WTC11 (cell line): Measurements from ENCODE around the gene METTL23. TPM values are rescaled to one million over a fixed set of nuclear protein-coding genes. Genes with fewer than 3 reads are reported as not detected.

Experiments used
- FOXJ3 ChIP-seq: sonication (generic); formaldehyde crosslinking; IDR thresholded peaks from 2 replicates; pipeline ENCODE4 v1.9.0; 2021; ENCODE audit warnings: missing genetic modification reagents, mild to moderate bottlenecking, borderline replicate concordance
- GABPB1 ChIP-seq: sonication (generic); formaldehyde crosslinking; IDR thresholded peaks from 2 replicates; pipeline ENCODE4 v1.8.1; 2023; ENCODE audit warnings: mild to moderate bottlenecking, missing genetic modification reagents
- MYBL2 ChIP-seq: sonication (generic); formaldehyde crosslinking; IDR thresholded peaks from 2 replicates; pipeline ENCODE4 v1.8.1; 2023; ENCODE audit warnings: mild to moderate bottlenecking, moderate library complexity, missing genetic modification reagents
- NFYB ChIP-seq: sonication (generic); formaldehyde crosslinking; conservative IDR thresholded peaks from 2 replicates; pipeline ENCODE4 v1.8.0; 2022; ENCODE audit warnings: low read depth, missing genetic modification reagents
- OVOL2 ChIP-seq: fragments of 250-450 bp; sonication (Bioruptor Pico); IDR thresholded peaks from 2 replicates; pipeline ENCODE4 v1.9.0; 2021; ENCODE audit warnings: mild to moderate bottlenecking, borderline replicate concordance
- SP1 ChIP-seq: sonication (generic); formaldehyde crosslinking; conservative IDR thresholded peaks from 2 replicates; pipeline ENCODE4 v1.8.1; 2022; ENCODE audit warnings: missing genetic modification reagents
- TEAD1 ChIP-seq: sonication (generic); formaldehyde crosslinking; IDR thresholded peaks from 2 replicates; pipeline ENCODE4 v1.8.0; 2022; ENCODE audit warnings: mild to moderate bottlenecking, missing genetic modification reagents
- ZNF396 ChIP-seq: fragments of 250-450 bp; sonication (Bioruptor Pico); IDR thresholded peaks from 2 replicates; pipeline ENCODE4 v1.8.0; 2021; ENCODE audit warnings: mild to moderate bottlenecking, moderate library complexity, borderline replicate concordance
- total RNA-seq: library from RNA; stranded (reverse); gene quantifications from 3 replicates; pipeline ENCODE4 v1.2.3, GENCODE V29; 2021
- TF ChIP-seq, protein P1 (sequence below): sonication (generic); formaldehyde crosslinking; IDR thresholded peaks from 2 replicates; pipeline ENCODE4 v1.8.1; 2023; ENCODE audit warnings: mild to moderate bottlenecking, missing genetic modification reagents
- TF ChIP-seq, protein P2 (sequence below): sonication (generic); formaldehyde crosslinking; conservative IDR thresholded peaks from 2 replicates; pipeline ENCODE4 v1.8.1; 2022; ENCODE audit warnings: mild to moderate bottlenecking, missing genetic modification reagents
- TF ChIP-seq, protein P3 (sequence below): fragments of 250-450 bp; sonication (Bioruptor Pico); conservative IDR thresholded peaks from 2 replicates; pipeline ENCODE4 v1.9.0; 2021; ENCODE audit warnings: mild to moderate bottlenecking
- TF ChIP-seq, protein P4 (sequence below): fragments of 250-450 bp; sonication (Bioruptor Pico); IDR thresholded peaks from 2 replicates; pipeline ENCODE4 v2.1.2; 2022; ENCODE audit warnings: mild to moderate bottlenecking, moderate library complexity
- TF ChIP-seq, protein P5 (sequence below): sonication (generic); formaldehyde crosslinking; IDR thresholded peaks from 2 replicates; pipeline ENCODE4 v1.8.0; 2023; ENCODE audit warnings: missing genetic modification reagents, mild to moderate bottlenecking, borderline replicate concordance
- TF ChIP-seq, protein P6 (sequence below): sonication (generic); formaldehyde crosslinking; IDR thresholded peaks from 2 replicates; pipeline ENCODE4 v1.8.1; 2022; ENCODE audit warnings: low read depth, missing genetic modification reagents, borderline replicate concordance
- TF ChIP-seq, protein P7 (sequence below): sonication (generic); formaldehyde crosslinking; IDR thresholded peaks from 2 replicates; pipeline ENCODE4 v1.8.1; 2023; ENCODE audit warnings: mild to moderate bottlenecking, missing genetic modification reagents

METTL23 gene
- total RNA-seq, 1 experiment from 2014 or later = 48.5 TPM

DNA sequence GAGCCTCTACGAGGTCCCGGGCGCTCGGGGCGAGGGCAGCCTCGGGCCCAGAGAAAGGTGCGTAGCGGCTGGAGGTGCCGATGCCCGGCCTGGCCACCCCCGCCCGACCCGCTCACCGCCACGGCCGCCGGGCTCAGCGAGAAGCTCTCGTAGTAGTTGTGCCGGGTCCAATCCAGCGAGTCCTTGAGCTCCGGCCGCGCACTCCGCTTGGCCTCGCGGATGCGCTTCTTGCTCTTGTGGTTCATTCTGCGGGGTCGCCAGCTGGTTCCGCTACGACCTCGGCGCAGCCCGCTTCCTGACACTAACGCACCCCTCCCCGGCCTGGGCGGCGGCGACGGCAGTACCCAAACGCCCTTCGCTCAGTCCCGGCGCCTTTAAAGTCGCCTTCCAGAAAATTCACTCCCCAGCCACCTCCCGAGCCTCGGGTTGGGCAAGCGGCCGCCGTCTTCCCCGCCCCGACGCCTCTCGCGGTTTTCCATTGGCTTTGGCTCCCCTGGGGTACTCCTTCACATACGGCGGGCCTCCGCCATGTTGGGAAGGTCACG is 336 bp upstream of the METTL23 start, which contains the start of gene JMJD6 (continued):
- TF ChIP-seq, protein P1, sequence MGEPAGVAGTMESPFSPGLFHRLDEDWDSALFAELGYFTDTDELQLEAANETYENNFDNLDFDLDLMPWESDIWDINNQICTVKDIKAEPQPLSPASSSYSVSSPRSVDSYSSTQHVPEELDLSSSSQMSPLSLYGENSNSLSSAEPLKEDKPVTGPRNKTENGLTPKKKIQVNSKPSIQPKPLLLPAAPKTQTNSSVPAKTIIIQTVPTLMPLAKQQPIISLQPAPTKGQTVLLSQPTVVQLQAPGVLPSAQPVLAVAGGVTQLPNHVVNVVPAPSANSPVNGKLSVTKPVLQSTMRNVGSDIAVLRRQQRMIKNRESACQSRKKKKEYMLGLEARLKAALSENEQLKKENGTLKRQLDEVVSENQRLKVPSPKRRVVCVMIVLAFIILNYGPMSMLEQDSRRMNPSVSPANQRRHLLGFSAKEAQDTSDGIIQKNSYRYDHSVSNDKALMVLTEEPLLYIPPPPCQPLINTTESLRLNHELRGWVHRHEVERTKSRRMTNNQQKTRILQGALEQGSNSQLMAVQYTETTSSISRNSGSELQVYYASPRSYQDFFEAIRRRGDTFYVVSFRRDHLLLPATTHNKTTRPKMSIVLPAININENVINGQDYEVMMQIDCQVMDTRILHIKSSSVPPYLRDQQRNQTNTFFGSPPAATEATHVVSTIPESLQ (CRISPR knock-in tag) = no peak
- TF ChIP-seq, protein P2, sequence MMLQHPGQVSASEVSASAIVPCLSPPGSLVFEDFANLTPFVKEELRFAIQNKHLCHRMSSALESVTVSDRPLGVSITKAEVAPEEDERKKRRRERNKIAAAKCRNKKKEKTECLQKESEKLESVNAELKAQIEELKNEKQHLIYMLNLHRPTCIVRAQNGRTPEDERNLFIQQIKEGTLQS (CRISPR knock-in tag) = no peak
- TF ChIP-seq, protein P3, sequence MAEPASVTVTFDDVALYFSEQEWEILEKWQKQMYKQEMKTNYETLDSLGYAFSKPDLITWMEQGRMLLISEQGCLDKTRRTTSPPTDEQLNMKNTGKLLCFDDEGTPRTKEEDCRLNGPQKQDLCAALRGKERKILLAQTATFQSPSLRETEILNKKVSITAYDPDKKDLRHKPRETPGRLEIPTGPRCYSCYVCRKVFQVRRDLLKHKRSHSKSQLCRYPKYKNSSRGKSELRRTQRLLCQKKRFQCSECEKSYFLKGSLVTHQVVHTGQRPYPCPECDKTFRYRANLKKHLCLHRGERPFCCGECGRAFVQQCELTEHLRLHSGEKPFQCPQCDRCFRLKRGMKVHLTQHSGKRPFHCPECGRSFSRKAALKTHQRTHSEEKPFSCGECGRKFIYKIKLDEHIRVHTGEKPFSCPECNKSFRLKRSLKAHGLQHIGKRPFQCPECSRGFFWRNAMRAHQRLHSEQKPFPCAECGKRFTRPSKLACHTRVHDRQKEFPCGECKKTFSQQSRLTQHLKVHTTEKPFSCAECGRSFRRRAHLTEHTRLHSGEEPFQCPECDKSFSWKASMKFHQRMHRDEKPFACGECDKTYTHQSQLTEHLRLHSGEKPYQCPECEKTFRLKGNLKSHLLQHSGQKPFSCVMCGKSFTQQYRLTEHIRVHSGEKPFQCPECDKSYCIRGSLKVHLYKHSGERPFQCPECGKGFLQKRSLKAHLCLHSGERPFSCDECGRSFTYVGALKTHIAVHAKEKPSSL (CRISPR knock-in tag) = no peak
- TF ChIP-seq, protein P4, sequence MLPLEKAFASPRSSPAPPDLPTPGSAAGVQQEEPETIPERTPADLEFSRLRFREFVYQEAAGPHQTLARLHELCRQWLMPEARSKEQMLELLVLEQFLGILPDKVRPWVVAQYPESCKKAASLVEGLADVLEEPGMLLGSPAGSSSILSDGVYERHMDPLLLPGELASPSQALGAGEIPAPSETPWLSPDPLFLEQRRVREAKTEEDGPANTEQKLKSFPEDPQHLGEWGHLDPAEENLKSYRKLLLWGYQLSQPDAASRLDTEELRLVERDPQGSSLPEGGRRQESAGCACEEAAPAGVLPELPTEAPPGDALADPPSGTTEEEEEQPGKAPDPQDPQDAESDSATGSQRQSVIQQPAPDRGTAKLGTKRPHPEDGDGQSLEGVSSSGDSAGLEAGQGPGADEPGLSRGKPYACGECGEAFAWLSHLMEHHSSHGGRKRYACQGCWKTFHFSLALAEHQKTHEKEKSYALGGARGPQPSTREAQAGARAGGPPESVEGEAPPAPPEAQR = no peak
- TF ChIP-seq, protein P5, sequence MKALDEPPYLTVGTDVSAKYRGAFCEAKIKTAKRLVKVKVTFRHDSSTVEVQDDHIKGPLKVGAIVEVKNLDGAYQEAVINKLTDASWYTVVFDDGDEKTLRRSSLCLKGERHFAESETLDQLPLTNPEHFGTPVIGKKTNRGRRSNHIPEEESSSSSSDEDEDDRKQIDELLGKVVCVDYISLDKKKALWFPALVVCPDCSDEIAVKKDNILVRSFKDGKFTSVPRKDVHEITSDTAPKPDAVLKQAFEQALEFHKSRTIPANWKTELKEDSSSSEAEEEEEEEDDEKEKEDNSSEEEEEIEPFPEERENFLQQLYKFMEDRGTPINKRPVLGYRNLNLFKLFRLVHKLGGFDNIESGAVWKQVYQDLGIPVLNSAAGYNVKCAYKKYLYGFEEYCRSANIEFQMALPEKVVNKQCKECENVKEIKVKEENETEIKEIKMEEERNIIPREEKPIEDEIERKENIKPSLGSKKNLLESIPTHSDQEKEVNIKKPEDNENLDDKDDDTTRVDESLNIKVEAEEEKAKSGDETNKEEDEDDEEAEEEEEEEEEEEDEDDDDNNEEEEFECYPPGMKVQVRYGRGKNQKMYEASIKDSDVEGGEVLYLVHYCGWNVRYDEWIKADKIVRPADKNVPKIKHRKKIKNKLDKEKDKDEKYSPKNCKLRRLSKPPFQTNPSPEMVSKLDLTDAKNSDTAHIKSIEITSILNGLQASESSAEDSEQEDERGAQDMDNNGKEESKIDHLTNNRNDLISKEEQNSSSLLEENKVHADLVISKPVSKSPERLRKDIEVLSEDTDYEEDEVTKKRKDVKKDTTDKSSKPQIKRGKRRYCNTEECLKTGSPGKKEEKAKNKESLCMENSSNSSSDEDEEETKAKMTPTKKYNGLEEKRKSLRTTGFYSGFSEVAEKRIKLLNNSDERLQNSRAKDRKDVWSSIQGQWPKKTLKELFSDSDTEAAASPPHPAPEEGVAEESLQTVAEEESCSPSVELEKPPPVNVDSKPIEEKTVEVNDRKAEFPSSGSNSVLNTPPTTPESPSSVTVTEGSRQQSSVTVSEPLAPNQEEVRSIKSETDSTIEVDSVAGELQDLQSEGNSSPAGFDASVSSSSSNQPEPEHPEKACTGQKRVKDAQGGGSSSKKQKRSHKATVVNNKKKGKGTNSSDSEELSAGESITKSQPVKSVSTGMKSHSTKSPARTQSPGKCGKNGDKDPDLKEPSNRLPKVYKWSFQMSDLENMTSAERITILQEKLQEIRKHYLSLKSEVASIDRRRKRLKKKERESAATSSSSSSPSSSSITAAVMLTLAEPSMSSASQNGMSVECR (CRISPR knock-in tag) = no peak; the same call in 1 of the 2 replicates
- TF ChIP-seq TEAD1 (CRISPR knock-in tag) = no peak; the same call in 1 of the 2 replicates
- no peak for TF ChIP-seq MYBL2 (CRISPR knock-in tag)
- no peak for TF ChIP-seq ZNF396
- peak; percentile 90 for TF ChIP-seq SP1 (CRISPR knock-in tag)
- TF ChIP-seq NFYB (CRISPR knock-in tag) = peak; percentile 83
- TF ChIP-seq, protein P6, sequence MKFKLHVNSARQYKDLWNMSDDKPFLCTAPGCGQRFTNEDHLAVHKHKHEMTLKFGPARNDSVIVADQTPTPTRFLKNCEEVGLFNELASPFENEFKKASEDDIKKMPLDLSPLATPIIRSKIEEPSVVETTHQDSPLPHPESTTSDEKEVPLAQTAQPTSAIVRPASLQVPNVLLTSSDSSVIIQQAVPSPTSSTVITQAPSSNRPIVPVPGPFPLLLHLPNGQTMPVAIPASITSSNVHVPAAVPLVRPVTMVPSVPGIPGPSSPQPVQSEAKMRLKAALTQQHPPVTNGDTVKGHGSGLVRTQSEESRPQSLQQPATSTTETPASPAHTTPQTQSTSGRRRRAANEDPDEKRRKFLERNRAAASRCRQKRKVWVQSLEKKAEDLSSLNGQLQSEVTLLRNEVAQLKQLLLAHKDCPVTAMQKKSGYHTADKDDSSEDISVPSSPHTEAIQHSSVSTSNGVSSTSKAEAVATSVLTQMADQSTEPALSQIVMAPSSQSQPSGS (CRISPR knock-in tag) = no peak
- TF ChIP-seq, protein P7, sequence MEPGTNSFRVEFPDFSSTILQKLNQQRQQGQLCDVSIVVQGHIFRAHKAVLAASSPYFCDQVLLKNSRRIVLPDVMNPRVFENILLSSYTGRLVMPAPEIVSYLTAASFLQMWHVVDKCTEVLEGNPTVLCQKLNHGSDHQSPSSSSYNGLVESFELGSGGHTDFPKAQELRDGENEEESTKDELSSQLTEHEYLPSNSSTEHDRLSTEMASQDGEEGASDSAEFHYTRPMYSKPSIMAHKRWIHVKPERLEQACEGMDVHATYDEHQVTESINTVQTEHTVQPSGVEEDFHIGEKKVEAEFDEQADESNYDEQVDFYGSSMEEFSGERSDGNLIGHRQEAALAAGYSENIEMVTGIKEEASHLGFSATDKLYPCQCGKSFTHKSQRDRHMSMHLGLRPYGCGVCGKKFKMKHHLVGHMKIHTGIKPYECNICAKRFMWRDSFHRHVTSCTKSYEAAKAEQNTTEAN (CRISPR knock-in tag) = no peak
- TF ChIP-seq OVOL2 (CRISPR knock-in tag) = no peak
- TF ChIP-seq FOXJ3 (CRISPR knock-in tag) = no peak
- peak; percentile 57 for TF ChIP-seq GABPB1 (CRISPR knock-in tag)
- TF ChIP-seq, all 79 proteins: peak for 9
